KMS-11 (cell line): ENCODE measurements around the gene CCDC177.

Experiments
- H2AFZ ChIP-seq: fragments of 200-600 bp; sonication (generic); 2 replicates; pipeline ENCODE4 v1.6.1; 2016; ENCODE audit warnings: antibody characterized with exemption, mixed run types, low read depth
- H3K27ac ChIP-seq: fragments of 200-600 bp; sonication (generic); 2 replicates; pipeline ENCODE4 v1.6.1; 2016; ENCODE audit warnings: mild to moderate bottlenecking, mixed run types
- H3K27me3 ChIP-seq: fragments of 200-600 bp; sonication (generic); 2 replicates; pipeline ENCODE4 v1.6.1; 2017; ENCODE audit warnings: mild to moderate bottlenecking, low read depth, mixed run types, moderate library complexity; ENCODE audit not compliant: insufficient read depth
- H3K36me3 ChIP-seq: fragments of 200-600 bp; sonication (generic); 2 replicates; pipeline ENCODE4 v1.6.1; 2017; ENCODE audit warnings: mild to moderate bottlenecking, mixed run types; ENCODE audit not compliant: insufficient read depth
- H3K4me1 ChIP-seq: fragments of 200-600 bp; sonication (generic); 2 replicates; pipeline ENCODE4 v1.6.1; 2016; ENCODE audit warnings: mild to moderate bottlenecking, low read depth, mixed run types; ENCODE audit not compliant: poor library complexity, severe bottlenecking
- H3K4me2 ChIP-seq: fragments of 200-600 bp; sonication (generic); 2 replicates; pipeline ENCODE4 v1.7.0; 2016; ENCODE audit warnings: mild to moderate bottlenecking, mixed run types
- H3K4me3 ChIP-seq: fragments of 200-600 bp; sonication (generic); IDR thresholded peaks from 2 replicates; pipeline ENCODE4 v1.6.1; 2017; ENCODE audit warnings: low read depth, low read length, mixed read lengths; ENCODE audit not compliant: insufficient read depth
- H3K79me2 ChIP-seq: fragments of 200-600 bp; sonication (generic); 2 replicates; pipeline ENCODE4 v1.6.1; 2016; ENCODE audit warnings: low read depth, mixed run types; ENCODE audit not compliant: insufficient read depth
- H3K9ac ChIP-seq: fragments of 200-600 bp; sonication (generic); 2 replicates; pipeline ENCODE4 v1.6.1; 2016; ENCODE audit warnings: mild to moderate bottlenecking, mixed run types
- H4K20me1 ChIP-seq: fragments of 200-600 bp; sonication (generic); 2 replicates; pipeline ENCODE4 v1.6.1; 2016; ENCODE audit warnings: mild to moderate bottlenecking, mixed run types; ENCODE audit not compliant: insufficient read depth
- TF ChIP-seq, protein P1 (sequence below): fragments of 200-600 bp; sonication (generic); conservative IDR thresholded peaks from 2 replicates; pipeline ENCODE4 v1.6.1; 2017; ENCODE audit warnings: low read depth, mild to moderate bottlenecking, antibody characterized with exemption, low read length, moderate library complexity, mixed read lengths

CCDC177 gene

GRCh38 chr14:69571449-69572029 lies 3.1 kb downstream of the CCDC177 start:
- H3K79me2 ChIP-seq: no peaks in the 10 kb centered on the region
- no peaks in the 10 kb centered on the region for H3K36me3 ChIP-seq
- no peak overlapping the region for H2AFZ ChIP-seq
- TF ChIP-seq, protein P1, sequence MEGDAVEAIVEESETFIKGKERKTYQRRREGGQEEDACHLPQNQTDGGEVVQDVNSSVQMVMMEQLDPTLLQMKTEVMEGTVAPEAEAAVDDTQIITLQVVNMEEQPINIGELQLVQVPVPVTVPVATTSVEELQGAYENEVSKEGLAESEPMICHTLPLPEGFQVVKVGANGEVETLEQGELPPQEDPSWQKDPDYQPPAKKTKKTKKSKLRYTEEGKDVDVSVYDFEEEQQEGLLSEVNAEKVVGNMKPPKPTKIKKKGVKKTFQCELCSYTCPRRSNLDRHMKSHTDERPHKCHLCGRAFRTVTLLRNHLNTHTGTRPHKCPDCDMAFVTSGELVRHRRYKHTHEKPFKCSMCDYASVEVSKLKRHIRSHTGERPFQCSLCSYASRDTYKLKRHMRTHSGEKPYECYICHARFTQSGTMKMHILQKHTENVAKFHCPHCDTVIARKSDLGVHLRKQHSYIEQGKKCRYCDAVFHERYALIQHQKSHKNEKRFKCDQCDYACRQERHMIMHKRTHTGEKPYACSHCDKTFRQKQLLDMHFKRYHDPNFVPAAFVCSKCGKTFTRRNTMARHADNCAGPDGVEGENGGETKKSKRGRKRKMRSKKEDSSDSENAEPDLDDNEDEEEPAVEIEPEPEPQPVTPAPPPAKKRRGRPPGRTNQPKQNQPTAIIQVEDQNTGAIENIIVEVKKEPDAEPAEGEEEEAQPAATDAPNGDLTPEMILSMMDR: no peak
- no peaks in the 10 kb centered on the region for H4K20me1 ChIP-seq
- no peaks in the 10 kb centered on the region for H3K27me3 ChIP-seq
- no peak overlapping the region for H3K9ac ChIP-seq
- no peak overlapping the region for H3K27ac ChIP-seq
- H3K4me3 ChIP-seq: no peak overlapping the region
- peaks cover 3% of the 10 kb centered on the region for H3K4me1 ChIP-seq
- H3K4me2 ChIP-seq: no peak overlapping the region

- TF ChIP-seq, protein P1: no peak
Observed at GRCh38 chr14:69570836-69571330, 3.8 kb downstream of the CCDC177 start.

DNA sequence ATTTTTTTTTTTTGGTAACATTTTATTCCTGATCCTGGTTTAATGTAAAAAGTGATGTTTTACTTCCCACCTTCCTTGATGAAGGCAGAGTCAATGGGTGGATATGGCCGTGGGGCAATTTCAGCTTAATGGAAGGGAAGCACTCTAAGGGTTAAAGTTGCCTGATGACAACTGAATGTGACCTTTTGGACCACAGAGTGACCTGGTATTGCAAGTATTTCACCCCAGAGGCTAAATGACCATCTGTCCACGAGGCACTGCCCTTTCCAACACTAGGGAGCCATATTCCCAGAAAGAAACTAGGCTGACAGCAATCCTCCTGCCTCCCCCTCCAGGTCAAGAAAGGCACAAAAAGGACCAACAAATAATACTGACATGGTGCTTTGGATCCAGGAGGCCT lies 4.8 kb downstream of the CCDC177 start:
- Histone ChIP-seq H3K27me3 (no peaks in the 10 kb centered on the region), H3K4me3 (no peak overlapping the region), H2AFZ (no peak overlapping the region), H3K4me1 (peaks cover 3% of the 10 kb centered on the region), H3K79me2 (no peaks in the 10 kb centered on the region), H3K36me3 (no peaks in the 10 kb centered on the region), H3K4me2 (no peak overlapping the region), H3K27ac (no peak overlapping the region), H4K20me1 (no peaks in the 10 kb centered on the region), H3K9ac (no peak overlapping the region)
- TF ChIP-seq, protein P1: no peak

More at GRCh38 chr14:69570836-69571330, 3.8 kb downstream of the CCDC177 start:
- H2AFZ ChIP-seq: no peak overlapping the region
- H3K27me3 ChIP-seq: no peaks in the 10 kb centered on the region
- no peaks in the 10 kb centered on the region for H4K20me1 ChIP-seq
- no peak overlapping the region for H3K9ac ChIP-seq
- no peak overlapping the region for H3K27ac ChIP-seq
- no peaks in the 10 kb centered on the region for H3K36me3 ChIP-seq
- H3K79me2 ChIP-seq: no peaks in the 10 kb centered on the region
- H3K4me1 ChIP-seq: peaks cover 3% of the 10 kb centered on the region
- no peak overlapping the region for H3K4me3 ChIP-seq
- H3K4me2 ChIP-seq: no peak overlapping the region

GRCh38 chr14:69567563-69567962 lies 7.1 kb downstream of the CCDC177 start:
- no peak overlapping the region for H2AFZ ChIP-seq
- no peaks in the 10 kb centered on the region for H3K27me3 ChIP-seq
- no peaks in the 10 kb centered on the region for H4K20me1 ChIP-seq
- H3K4me1 ChIP-seq: no peaks in the 10 kb centered on the region
- H3K4me2 ChIP-seq: no peak overlapping the region
- H3K36me3 ChIP-seq: no peaks in the 10 kb centered on the region
- H3K4me3 ChIP-seq: no peak overlapping the region
- TF ChIP-seq, protein P1: no peak
- no peak overlapping the region for H3K27ac ChIP-seq
- H3K79me2 ChIP-seq: no peaks in the 10 kb centered on the region
- H3K9ac ChIP-seq: no peak overlapping the region
